Fibroblast of lung (primary cell): ENCODE measurements around the gene AKAP7. TPM values are rescaled to one million over a fixed set of nuclear protein-coding genes. Genes with fewer than 3 reads are reported as not detected.

ENCODE experiments used
- DNase-seq, 2 donors: peaks; one replicate each; pipeline versions ENCODE4 v3.0.0 to v3.0.0-alpha.2; 2010; ENCODE audit warnings: low read depth in 2 of 2
- H2AFZ ChIP-seq: 2 replicates; pipeline ENCODE4 v1.5.1; 2012; ENCODE audit warnings: low read length, control low read depth, inconsistent platforms
- H3K27ac ChIP-seq: 2 replicates; pipeline ENCODE4 v1.5.1; 2011; ENCODE audit warnings: low read length, control low read depth; ENCODE audit not compliant: insufficient read depth
- H3K27me3 ChIP-seq: 2 replicates; pipeline ENCODE4 v1.5.1; 2011; ENCODE audit warnings: mild to moderate bottlenecking, low read length; ENCODE audit not compliant: control insufficient read depth, insufficient read depth
- H3K36me3 ChIP-seq: 2 replicates; pipeline ENCODE4 v1.5.1; 2011; ENCODE audit warnings: low read length; ENCODE audit not compliant: control insufficient read depth, insufficient read depth
- H3K4me1 ChIP-seq: 2 replicates; pipeline ENCODE4 v1.5.1; 2011; ENCODE audit warnings: low read length; ENCODE audit not compliant: control insufficient read depth, insufficient read depth; ENCODE audit errors: extremely low read depth
- H3K4me2 ChIP-seq: 2 replicates; pipeline ENCODE4 v1.5.1; 2011; ENCODE audit warnings: low read length, control low read depth; ENCODE audit not compliant: insufficient read depth; ENCODE audit errors: extremely low read depth
- H3K4me3 ChIP-seq, 4 experiments: fragments of 200-600 bp in 1 of 4; sonication (generic) in 1 of 4; replicated peaks in 1 of 4; 2 replicates each; pipeline ENCODE4 v1.5.1; 2011 to 2016; ENCODE audit warnings: low read length in 4 of 4, low read depth in 3 of 4, mild to moderate bottlenecking in 3 of 4, control low read depth in 2 of 4, inconsistent platforms in 1 of 4, mixed read lengths in 1 of 4; ENCODE audit not compliant: insufficient read depth in 1 of 4; ENCODE audit errors: control extremely low read depth in 1 of 4
- H3K79me2 ChIP-seq: 2 replicates; pipeline ENCODE4 v1.5.1; 2012; ENCODE audit warnings: mild to moderate bottlenecking, low read length, inconsistent platforms; ENCODE audit not compliant: control insufficient read depth, insufficient read depth
- H3K9ac ChIP-seq: 2 replicates; pipeline ENCODE4 v1.5.1; 2011; ENCODE audit warnings: mild to moderate bottlenecking, low read length, control low read depth; ENCODE audit not compliant: insufficient read depth
- H3K9me3 ChIP-seq: 2 replicates; pipeline ENCODE4 v1.5.1; 2012; ENCODE audit warnings: low read depth, low read length; ENCODE audit not compliant: control insufficient read depth, insufficient read depth
- H4K20me1 ChIP-seq: 2 replicates; pipeline ENCODE4 v1.5.1; 2011; ENCODE audit warnings: low read length; ENCODE audit not compliant: control insufficient read depth, insufficient read depth; ENCODE audit errors: extremely low read depth
- EZH2 ChIP-seq: IDR thresholded peaks from 2 replicates; pipeline ENCODE4 v1.5.1; 2012; ENCODE audit warnings: low read length, control low read depth, mild to moderate bottlenecking; ENCODE audit errors: missing control alignments
- polyA plus RNA-seq, 2 donors: library from polyadenylated mRNA; depleted of rRNA in 1 of 2; stranded (reverse) in 1 of 2; unstranded in 1 of 2; fragments of >200 nt; gene quantifications; 2 replicates each; pipeline ENCODE4 v1.2.1, GENCODE V29; 2011 to 2012; ENCODE audit warnings: missing spikeins in 1 of 2
- total RNA-seq: library from RNA; depleted of rRNA; stranded (reverse); fragments of >200 nt; gene quantifications from 2 replicates; pipeline ENCODE4 v1.2.1, GENCODE V29; 2014
- TF ChIP-seq, protein P1 (sequence below), 2 donors: IDR thresholded peaks in 1 of 2; conservative IDR thresholded peaks in 1 of 2; 1 replicate in 1 of 2; 2 replicates in 1 of 2; pipeline ENCODE4 v1.5.1; 2011 to 2012; ENCODE audit warnings: low read length in 2 of 2, control low read depth in 1 of 2, inconsistent platforms in 1 of 2, low read depth in 1 of 2, mild to moderate bottlenecking in 1 of 2

The AKAP7 gene
- total and polyA plus RNA-seq, 2 donors (not counting 1 experiment from before 2014, with no cell fraction given), result 3.1 to 5.8 TPM

DNA sequence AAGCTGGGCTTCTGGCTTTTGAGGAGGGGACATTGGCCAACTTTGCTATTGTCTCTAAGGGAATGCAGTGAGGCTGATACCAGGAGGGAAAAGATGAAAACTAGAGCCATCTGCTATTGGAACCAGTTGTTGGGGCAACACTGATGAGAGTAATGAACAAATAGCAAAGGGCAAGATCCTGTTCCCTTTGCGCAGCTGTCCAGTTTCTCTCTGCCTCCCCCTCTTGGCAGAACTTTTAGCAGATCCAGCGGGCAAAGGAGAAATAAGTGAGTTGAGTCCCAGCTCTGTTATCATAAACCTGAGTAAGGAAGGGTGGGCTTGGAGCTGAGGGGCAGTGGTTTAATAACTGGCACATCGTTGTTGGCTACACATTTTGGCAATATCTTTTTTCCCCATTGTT lies 126.8 kb downstream of the AKAP7 start:
- no peak overlapping the region for H3K4me2 ChIP-seq
- no peaks in the 10 kb centered on the region for H3K4me1 ChIP-seq
- H3K4me3 ChIP-seq, result no peak overlapping the region
- no peaks in the 10 kb centered on the region for H4K20me1 ChIP-seq
- no peak for DNase-seq
- H3K9ac ChIP-seq, result no peak overlapping the region
- no peak overlapping the region for H2AFZ ChIP-seq
- H3K36me3 ChIP-seq, result no peaks in the 10 kb centered on the region
- H3K27me3 ChIP-seq, result no peaks in the 10 kb centered on the region
- H3K79me2 ChIP-seq, result no peaks in the 10 kb centered on the region
- no peak for TF ChIP-seq EZH2
- TF ChIP-seq, protein P1, sequence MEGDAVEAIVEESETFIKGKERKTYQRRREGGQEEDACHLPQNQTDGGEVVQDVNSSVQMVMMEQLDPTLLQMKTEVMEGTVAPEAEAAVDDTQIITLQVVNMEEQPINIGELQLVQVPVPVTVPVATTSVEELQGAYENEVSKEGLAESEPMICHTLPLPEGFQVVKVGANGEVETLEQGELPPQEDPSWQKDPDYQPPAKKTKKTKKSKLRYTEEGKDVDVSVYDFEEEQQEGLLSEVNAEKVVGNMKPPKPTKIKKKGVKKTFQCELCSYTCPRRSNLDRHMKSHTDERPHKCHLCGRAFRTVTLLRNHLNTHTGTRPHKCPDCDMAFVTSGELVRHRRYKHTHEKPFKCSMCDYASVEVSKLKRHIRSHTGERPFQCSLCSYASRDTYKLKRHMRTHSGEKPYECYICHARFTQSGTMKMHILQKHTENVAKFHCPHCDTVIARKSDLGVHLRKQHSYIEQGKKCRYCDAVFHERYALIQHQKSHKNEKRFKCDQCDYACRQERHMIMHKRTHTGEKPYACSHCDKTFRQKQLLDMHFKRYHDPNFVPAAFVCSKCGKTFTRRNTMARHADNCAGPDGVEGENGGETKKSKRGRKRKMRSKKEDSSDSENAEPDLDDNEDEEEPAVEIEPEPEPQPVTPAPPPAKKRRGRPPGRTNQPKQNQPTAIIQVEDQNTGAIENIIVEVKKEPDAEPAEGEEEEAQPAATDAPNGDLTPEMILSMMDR (conservative IDR thresholded peaks at IDR 0.05 in 1 of 2, IDR thresholded peaks at IDR 0.05 in 1 of 2; ENCODE audit: low read depth in 1 of 2, low read length in 2 of 2), result no peak
- H3K9me3 ChIP-seq, result no peaks in the 10 kb centered on the region
- no peak overlapping the region for H3K27ac ChIP-seq

DNA sequence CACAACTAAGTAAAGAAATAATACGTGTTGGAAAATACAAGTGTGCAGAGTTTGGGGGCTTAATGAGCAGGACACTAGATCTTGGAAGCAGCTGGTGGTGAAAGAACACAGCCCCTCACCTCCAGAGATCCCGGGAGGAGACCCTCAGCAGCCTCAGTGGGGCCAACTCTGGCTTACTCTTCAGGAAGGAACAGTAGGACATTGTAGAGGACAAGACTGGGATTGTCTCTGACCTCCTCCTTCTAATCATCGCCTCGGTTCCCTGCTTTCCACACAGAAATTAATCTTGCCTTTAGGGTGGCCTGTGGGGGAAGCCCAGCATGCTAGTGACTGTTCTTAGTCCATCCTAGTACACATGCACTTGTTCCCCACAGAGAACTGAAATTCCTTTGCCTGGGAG lies 130.7 kb downstream of the AKAP7 start:
- Histone ChIP-seq H2AFZ (no peak overlapping the region), H3K4me1 (no peaks in the 10 kb centered on the region), H3K9ac (no peak overlapping the region), H3K4me3 (no peak overlapping the region), H3K27ac (no peak overlapping the region), H3K27me3 (no peaks in the 10 kb centered on the region), H3K9me3 (no peaks in the 10 kb centered on the region), H3K36me3 (no peaks in the 10 kb centered on the region), H3K79me2 (no peaks in the 10 kb centered on the region), H3K4me2 (no peak overlapping the region), H4K20me1 (no peaks in the 10 kb centered on the region)
- no peak for TF ChIP-seq EZH2
- TF ChIP-seq, protein P1 (conservative IDR thresholded peaks at IDR 0.05 in 1 of 2, IDR thresholded peaks at IDR 0.05 in 1 of 2; ENCODE audit: low read depth in 1 of 2, low read length in 2 of 2), result no peak
- DNase-seq, result no peak

DNA sequence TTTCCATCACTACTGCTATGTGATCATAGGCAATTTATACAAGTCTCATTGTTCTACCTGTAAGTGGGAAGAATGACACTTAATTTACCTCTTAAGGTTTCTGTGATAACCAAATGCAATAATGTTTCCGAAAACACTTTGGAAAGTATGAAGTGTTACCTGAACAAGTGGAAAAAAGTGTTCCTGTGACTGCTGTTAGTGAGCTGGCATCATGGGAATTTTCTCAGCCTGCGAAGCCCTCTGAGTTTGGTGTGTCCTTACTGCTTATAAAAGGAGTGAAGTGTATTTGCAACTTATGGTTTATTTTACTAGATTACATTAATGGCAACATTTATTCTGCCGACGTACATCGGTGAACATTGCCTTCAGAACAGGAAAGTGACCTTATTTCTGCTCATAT lies 133.0 kb downstream of the AKAP7 start:
- Histone ChIP-seq H3K4me2 (no peak overlapping the region), H3K9ac (no peak overlapping the region), H3K79me2 (no peaks in the 10 kb centered on the region), H2AFZ (no peak overlapping the region), H3K4me3 (no peak overlapping the region), H3K36me3 (no peaks in the 10 kb centered on the region), H3K9me3 (no peaks in the 10 kb centered on the region), H3K4me1 (no peaks in the 10 kb centered on the region), H3K27ac (no peak overlapping the region), H4K20me1 (no peaks in the 10 kb centered on the region), H3K27me3 (no peaks in the 10 kb centered on the region)
- no peak for DNase-seq
- no peak for TF ChIP-seq EZH2
- TF ChIP-seq, protein P1 (conservative IDR thresholded peaks at IDR 0.05 in 1 of 2, IDR thresholded peaks at IDR 0.05 in 1 of 2; ENCODE audit: low read depth in 1 of 2, low read length in 2 of 2), result no peak
